Kidney capillary endothelial cell (primary cell): ENCODE measurements around the gene KCNJ14.

Experiments
- DNase-seq: peaks from one replicate; pipeline ENCODE4 v3.0.0-alpha.2; 2018; ENCODE audit warnings: low spot score

Gene KCNJ14

GRCh38 chr19:48455171-48455907 is at the start of gene KCNJ14:
KCNJ14 (plus strand) TSS chr19:48455574; CDS start chr19:48461725, 6,151 bp downstream.
- DNase-seq = no peak

DNA sequence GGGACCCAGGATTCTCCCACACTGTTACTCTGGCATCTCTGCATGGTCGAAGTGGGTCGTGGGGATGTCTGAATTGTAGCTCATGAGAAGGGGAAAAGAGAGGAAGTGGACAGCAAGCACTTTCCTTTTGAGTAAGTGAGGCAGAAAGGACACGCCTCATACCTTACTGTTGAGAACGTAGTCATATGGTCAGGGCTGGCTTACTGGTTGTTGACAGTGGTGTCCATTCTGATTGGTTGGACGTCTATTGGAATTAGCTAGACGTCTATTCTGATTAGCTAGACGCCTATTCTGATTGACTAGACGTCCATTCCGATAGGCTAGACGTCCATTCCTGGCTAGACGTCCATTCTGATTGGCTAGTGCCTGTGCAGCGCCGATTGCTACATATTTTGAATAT is 49.5 kb upstream of the KCNJ14 start:
- DNase-seq = no peak

GRCh38 chr19:48413879-48414587 is 41.3 kb upstream of the KCNJ14 start:
- no peak for DNase-seq

DNA sequence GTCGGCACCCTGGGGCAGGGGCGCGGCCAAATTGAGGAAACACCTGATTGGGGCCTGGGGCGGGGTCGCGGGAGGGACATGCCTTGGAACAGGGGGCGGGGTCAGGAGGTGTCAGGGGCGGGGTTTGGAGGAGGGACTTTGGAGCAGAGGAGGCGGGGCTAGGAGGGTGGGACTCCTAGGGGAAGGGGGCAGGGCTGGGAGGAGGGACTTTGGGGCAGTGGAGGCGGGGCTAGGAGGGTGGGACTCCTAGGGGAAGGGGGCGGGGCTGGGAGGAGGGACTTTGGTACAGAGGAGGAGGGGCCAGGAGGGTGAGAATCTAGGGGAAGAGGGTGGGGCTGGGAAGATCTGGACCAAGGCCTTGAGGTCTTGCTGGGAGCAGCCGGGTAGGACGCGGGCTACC is 40.0 kb upstream of the KCNJ14 start:
- DNase-seq = peak; percentile 85

GRCh38 chr19:48415806-48416221 is 39.6 kb upstream of the KCNJ14 start:
- no peak for DNase-seq

GRCh38 chr19:48417421-48417820 is 38.0 kb upstream of the KCNJ14 start:
- no peak for DNase-seq

DNA sequence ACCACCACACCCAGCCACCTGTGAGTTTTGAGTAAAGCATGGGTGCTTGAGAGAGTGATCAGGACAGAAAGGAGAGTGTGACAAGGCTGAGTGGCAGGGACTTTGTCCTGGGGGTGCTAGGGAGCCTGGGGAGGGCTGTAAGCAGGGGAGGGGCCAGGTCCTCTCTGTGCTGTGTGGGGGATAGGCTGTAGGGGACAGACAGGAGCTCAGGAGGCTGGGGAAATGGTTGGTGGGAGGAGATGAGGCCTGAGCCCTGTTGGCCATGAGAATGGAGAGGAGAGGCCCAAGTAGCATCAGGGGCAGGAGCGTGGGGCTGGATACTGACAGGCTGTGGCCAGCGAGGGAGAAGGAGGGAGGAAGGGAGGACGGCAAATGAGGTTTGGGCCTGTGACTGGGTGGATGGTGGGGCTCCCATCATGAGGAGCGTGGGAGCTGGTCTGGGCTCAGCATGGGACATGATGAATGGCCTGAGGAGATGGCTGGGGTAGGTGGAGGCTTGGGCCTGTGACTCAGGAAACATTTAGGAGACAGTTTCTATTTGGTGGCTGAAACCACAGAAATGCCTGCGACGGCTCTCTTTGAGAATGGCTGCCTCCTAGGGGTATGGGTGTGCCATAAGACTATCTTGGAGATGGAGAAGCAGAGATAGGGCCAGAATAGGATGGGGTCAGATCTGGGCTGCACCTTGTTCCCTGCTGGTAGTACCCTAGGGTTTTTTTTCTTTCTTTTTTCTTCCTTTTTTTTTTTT is 36.9 kb upstream of the KCNJ14 start:
- DNase-seq = no peak

DNA sequence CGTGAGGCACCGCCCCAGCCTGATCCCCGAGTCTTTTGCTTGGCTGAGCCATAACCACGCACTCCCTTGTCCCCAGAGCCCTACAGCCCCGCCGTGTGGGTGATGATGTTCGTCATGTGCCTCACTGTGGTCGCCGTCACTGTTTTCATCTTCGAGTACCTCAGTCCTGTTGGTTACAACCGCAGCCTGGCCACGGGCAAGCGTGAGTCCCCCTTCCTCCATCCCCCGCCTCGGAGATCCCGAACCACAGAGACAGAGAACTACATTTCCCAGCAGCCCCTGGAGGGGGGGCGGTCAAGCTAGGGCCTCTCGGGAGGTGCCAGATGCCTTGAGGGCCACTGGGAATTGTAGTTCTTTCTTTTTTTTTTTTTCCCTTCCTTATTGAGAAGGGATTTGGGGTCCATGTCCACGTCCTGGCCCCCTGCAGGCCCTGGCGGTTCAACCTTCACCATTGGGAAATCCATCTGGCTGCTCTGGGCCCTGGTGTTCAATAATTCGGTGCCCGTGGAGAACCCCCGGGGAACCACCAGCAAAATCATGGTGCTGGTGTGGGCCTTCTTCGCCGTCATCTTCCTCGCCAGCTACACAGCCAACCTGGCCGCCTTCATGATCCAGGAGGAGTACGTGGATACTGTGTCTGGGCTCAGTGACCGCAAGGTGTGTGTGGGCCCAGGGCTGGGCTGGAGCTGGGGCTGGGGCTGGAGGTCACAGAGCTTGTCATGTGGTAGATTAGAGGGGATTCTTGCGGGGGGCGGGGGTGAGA is 36.0 kb upstream of the KCNJ14 start:
- no peak for DNase-seq

- no peak for DNase-seq
Measured at GRCh38 chr19:48421548-48421947, 33.8 kb upstream of the KCNJ14 start.

GRCh38 chr19:48424694-48425219 is 30.6 kb upstream of the KCNJ14 start:
- peak; percentile 69 for DNase-seq

- no peak for DNase-seq
Measured at GRCh38 chr19:48428670-48429069, 26.7 kb upstream of the KCNJ14 start.

DNA sequence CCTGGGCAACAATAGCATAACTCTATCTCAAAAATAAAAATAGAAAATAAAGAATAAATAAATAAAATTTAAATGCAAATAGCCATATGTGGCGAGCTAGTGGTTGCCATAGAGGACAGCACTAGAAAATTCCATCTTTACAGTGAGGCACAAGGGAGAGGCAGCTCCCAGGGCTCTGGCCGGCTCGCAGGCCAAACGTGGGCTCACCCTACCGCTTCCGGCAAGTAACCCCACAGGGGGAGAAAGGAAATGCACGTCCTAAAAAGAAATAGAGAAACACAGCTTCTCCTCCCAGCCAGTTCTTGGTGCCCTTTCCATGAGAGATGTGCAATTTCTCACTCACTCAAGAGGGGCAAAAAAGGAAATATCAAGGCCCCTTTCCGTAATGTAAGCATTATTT is 22.0 kb upstream of the KCNJ14 start:
- DNase-seq = no peak

GRCh38 chr19:48436586-48436985 is 18.8 kb upstream of the KCNJ14 start:
- no peak for DNase-seq

GRCh38 chr19:48441360-48442050 is 13.9 kb upstream of the KCNJ14 start:
- no peak for DNase-seq

DNA sequence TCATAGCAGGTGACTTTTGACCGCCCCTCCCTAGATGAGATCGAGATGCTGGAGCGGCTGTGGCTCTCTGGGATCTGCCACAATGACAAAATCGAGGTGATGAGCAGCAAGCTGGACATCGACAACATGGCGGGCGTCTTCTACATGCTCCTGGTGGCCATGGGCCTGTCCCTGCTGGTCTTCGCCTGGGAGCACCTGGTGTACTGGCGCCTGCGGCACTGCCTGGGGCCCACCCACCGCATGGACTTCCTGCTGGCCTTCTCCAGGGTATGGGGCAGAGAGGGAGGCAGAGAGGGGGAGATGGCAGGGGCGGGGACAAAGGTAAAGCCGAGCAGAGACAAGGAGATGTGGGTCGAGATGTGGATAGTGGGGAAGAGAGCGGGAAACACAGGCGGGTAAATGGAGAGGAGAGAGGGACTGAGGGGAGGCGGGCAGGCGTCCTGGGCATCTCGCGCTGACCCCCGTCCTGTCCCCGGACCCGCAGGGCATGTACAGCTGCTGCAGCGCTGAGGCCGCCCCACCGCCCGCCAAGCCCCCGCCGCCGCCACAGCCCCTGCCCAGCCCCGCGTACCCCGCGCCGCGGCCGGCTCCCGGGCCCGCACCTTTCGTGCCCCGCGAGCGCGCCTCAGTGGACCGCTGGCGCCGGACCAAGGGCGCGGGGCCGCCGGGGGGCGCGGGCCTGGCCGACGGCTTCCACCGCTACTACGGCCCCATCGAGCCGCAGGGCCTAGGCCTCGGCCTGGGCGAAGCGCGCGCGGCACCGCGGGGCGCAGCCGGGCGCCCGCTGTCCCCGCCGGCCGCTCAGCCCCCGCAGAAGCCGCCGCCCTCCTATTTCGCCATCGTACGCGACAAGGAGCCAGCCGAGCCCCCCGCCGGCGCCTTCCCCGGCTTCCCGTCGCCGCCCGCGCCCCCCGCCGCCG is 13.0 kb upstream of the KCNJ14 start:
- no peak for DNase-seq

DNA sequence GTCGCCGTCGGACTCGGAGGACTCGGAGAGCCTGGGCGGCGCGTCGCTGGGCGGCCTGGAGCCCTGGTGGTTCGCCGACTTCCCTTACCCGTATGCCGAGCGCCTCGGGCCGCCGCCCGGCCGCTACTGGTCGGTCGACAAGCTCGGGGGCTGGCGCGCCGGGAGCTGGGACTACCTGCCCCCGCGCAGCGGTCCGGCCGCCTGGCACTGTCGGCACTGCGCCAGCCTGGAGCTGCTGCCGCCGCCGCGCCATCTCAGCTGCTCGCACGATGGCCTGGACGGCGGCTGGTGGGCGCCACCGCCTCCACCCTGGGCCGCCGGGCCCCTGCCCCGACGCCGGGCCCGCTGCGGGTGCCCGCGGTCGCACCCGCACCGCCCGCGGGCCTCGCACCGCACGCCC is 12.1 kb upstream of the KCNJ14 start:
- no peak for DNase-seq

DNA sequence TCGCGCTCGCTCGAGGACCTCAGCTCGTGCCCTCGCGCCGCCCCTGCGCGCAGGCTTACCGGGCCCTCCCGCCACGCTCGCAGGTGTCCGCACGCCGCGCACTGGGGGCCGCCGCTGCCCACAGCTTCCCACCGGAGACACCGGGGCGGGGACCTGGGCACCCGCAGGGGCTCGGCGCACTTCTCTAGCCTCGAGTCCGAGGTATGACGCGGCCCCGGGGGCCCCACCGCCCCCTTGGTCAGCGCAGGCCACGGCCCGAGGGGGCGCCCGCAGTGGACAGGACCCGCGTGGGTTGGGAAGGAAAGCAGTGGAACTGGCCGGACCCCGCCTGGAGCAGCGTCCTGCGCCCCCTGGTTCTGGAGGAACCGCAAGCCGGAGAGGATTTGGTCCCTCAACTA is 11.6 kb upstream of the KCNJ14 start:
- DNase-seq = no peak

- no peak for DNase-seq
Measured at GRCh38 chr19:48444129-48444935, 11.0 kb upstream of the KCNJ14 start.

DNA sequence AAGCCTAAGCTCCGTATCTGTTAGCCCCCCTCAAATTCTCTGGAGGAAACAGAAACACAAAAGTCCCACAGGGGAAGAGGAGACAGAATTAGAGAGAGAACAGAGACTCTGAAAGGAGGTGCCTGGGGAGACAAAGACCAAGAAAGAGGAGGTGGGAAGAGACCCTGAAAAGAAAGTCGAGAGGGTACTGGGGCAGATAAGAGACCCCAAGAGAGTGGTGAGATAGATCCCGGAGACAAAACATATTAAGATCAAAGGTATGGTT is 10.5 kb upstream of the KCNJ14 start:
- DNase-seq = no peak

GRCh38 chr19:48445256-48445605 is 10.1 kb upstream of the KCNJ14 start:
- peak; percentile 93 for DNase-seq
